ENCODE data around the gene C3orf38.
"Not testable (repeated sequence)": the region's sequence is repeated elsewhere in the genome, so short reads cannot be mapped to it uniquely, and the experiment has no call there.

Gene C3orf38

GRCh38 chr3:88166419-88166971 lies 16.7 kb downstream of the C3orf38 start:
- DNase-seq, result no peak

GRCh38 chr3:88167173-88167572 lies 17.4 kb downstream of the C3orf38 start:
- DNase-seq, result no peak

- DNase-seq, result no peak
Observed at GRCh38 chr3:88167704-88168103, 17.9 kb downstream of the C3orf38 start.

- DNase-seq, result no peak
Observed at GRCh38 chr3:88168171-88168570, 18.4 kb downstream of the C3orf38 start.

- peak; percentile 42 for DNase-seq
Observed at GRCh38 chr3:88180398-88180999, 30.7 kb downstream of the C3orf38 start.

- DNase-seq, result not testable (repeated sequence)
Observed at GRCh38 chr3:88182165-88182918, 32.6 kb downstream of the C3orf38 start.

- DNase-seq, result no peak
Observed at GRCh38 chr3:88188436-88188835, 38.7 kb downstream of the C3orf38 start.

- no peak for DNase-seq
Observed at GRCh38 chr3:88189361-88189810, 39.6 kb downstream of the C3orf38 start.

- DNase-seq, result no peak
Observed at GRCh38 chr3:88191872-88192409, 42.2 kb downstream of the C3orf38 start.

- no peak for DNase-seq
Observed at GRCh38 chr3:88192631-88193030, 42.9 kb downstream of the C3orf38 start.

- DNase-seq, result peak; percentile 25
Observed at GRCh38 chr3:88195951-88196434, 46.2 kb downstream of the C3orf38 start.

GRCh38 chr3:88198121-88198520 lies 48.4 kb downstream of the C3orf38 start:
- DNase-seq, result no peak

- DNase-seq, result peak; percentile 50
Observed at GRCh38 chr3:88203642-88204055, 53.9 kb downstream of the C3orf38 start.
